Smooth muscle cell (in vitro differentiated cells): ENCODE data around the gene DCP1B. TPM values are rescaled to one million over a fixed set of nuclear protein-coding genes. Genes with fewer than 3 reads are reported as not detected.
A peak's percentile ranks its signal among the peaks of the same experiment; 100 is the strongest.

Experiments
- DNase-seq: peaks from one replicate; lab custom pipeline; 2025; ENCODE audit not compliant: unreplicated experiment; lab: John Stamatoyannopoulos, UW
- H2AFZ ChIP-seq: fragments of 200-600 bp; sonication (generic); 2 replicates; pipeline ENCODE4 v1.6.0; 2016; ENCODE audit warnings: antibody characterized with exemption, low read depth, mild to moderate bottlenecking
- H3F3A ChIP-seq: fragments of 200-600 bp; sonication (generic); 2 replicates; pipeline ENCODE4 v1.6.0; 2017; ENCODE audit warnings: antibody characterized with exemption, low read depth
- H3K27ac ChIP-seq: fragments of 200-600 bp; sonication (generic); 2 replicates; pipeline ENCODE4 v1.5.1; 2016; ENCODE audit warnings: low read depth, mild to moderate bottlenecking
- H3K27me3 ChIP-seq: fragments of 200-600 bp; sonication (generic); 2 replicates; pipeline ENCODE4 v1.6.1; 2016; ENCODE audit warnings: low read depth, mild to moderate bottlenecking
- H3K36me3 ChIP-seq: fragments of 200-600 bp; sonication (generic); 2 replicates; pipeline ENCODE4 v1.5.1; 2016; ENCODE audit warnings: low read depth
- H3K4me1 ChIP-seq: fragments of 200-600 bp; sonication (generic); 2 replicates; pipeline ENCODE4 v1.5.1; 2016; ENCODE audit warnings: low read depth
- H3K4me2 ChIP-seq: fragments of 200-600 bp; sonication (generic); 2 replicates; pipeline ENCODE4 v1.6.0; 2016; ENCODE audit warnings: mild to moderate bottlenecking
- H3K4me3 ChIP-seq: fragments of 200-600 bp; sonication (generic); 2 replicates; pipeline ENCODE4 v1.5.1; 2016; ENCODE audit warnings: mild to moderate bottlenecking
- H3K79me2 ChIP-seq: fragments of 200-600 bp; sonication (generic); 2 replicates; pipeline ENCODE4 v1.6.0; 2016; ENCODE audit warnings: low read depth, mild to moderate bottlenecking
- H3K9ac ChIP-seq: fragments of 200-600 bp; sonication (generic); 2 replicates; pipeline ENCODE4 v1.6.0; 2016; ENCODE audit warnings: low read depth
- H3K9me3 ChIP-seq: fragments of 200-600 bp; sonication (generic); replicated peaks from 2 replicates; pipeline ENCODE4 v1.5.1; 2016; ENCODE audit warnings: low read depth
- H4K20me1 ChIP-seq: fragments of 200-600 bp; sonication (generic); 2 replicates; pipeline ENCODE4 v1.6.0; 2016; ENCODE audit warnings: low read depth
- WGBS: methylation state at CpG from one replicate; pipeline ENCODE4 v1.1.7; 2016; ENCODE audit warnings: low lambda C conversion rate; 5-methylcytosine and 5-hydroxymethylcytosine counted together
- polyA plus RNA-seq: library from polyadenylated mRNA; unstranded; fragments of >200 nt; fragmentation: Nextera tagmentation; extraction: Ambion mirVana; gene quantifications from 2 replicates; pipeline ENCODE4 v1.2.1, GENCODE V29; 2016
- total RNA-seq: library from RNA; depleted of rRNA; stranded (reverse); fragments of >200 nt; gene quantifications from 2 replicates; pipeline ENCODE4 v1.2.3, GENCODE V29; 2014
- TF ChIP-seq, protein P1 (sequence below): fragments of 200-600 bp; sonication (generic); IDR thresholded peaks from 2 replicates; pipeline ENCODE4 v1.5.1; 2017; ENCODE audit warnings: borderline replicate concordance, mild to moderate bottlenecking, antibody characterized with exemption; ENCODE audit not compliant: insufficient read depth, poor library complexity, severe bottlenecking

Gene DCP1B
- total and polyA plus RNA-seq, 2 experiments from 2014 or later = 34.9 to 38.1 TPM

DNA sequence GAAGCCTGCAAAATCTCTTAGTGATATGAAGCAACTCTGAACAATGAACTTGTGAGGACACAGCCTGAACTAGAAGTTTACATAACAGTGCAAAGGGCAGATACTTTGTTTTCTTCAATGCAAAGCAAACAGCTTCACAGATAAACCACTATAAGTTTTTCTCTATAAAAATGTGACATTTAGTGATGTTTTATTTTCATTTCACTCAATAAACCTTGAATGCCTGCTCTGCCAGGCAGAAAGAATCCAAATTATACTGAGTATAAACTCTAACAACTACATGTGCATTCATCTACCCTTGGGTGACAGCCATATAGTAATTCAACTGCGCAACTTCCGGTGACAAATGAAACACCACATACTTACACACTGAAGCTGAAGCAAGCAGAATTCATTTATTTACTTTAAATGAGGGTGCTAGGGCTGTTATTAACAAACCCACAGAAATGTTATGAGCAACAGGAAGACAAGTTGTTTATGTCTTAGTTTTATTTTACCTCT, 10.3 kb downstream of the DCP1B start:
- 42% methylated on average over 2 of the region's 2 CpGs for WGBS
- H3K4me1 ChIP-seq = peaks cover 14% of the 10 kb centered on the region
- peaks cover 4% of the 10 kb centered on the region for H4K20me1 ChIP-seq
- H3K27me3 ChIP-seq = no peaks in the 10 kb centered on the region
- peaks cover 38% of the 10 kb centered on the region for H3K79me2 ChIP-seq
- peak overlapping the region; percentile 66 for H3K9ac ChIP-seq
- no peak for DNase-seq
- TF ChIP-seq, protein P1, sequence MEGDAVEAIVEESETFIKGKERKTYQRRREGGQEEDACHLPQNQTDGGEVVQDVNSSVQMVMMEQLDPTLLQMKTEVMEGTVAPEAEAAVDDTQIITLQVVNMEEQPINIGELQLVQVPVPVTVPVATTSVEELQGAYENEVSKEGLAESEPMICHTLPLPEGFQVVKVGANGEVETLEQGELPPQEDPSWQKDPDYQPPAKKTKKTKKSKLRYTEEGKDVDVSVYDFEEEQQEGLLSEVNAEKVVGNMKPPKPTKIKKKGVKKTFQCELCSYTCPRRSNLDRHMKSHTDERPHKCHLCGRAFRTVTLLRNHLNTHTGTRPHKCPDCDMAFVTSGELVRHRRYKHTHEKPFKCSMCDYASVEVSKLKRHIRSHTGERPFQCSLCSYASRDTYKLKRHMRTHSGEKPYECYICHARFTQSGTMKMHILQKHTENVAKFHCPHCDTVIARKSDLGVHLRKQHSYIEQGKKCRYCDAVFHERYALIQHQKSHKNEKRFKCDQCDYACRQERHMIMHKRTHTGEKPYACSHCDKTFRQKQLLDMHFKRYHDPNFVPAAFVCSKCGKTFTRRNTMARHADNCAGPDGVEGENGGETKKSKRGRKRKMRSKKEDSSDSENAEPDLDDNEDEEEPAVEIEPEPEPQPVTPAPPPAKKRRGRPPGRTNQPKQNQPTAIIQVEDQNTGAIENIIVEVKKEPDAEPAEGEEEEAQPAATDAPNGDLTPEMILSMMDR = no peak
- no peak overlapping the region for H2AFZ ChIP-seq
- H3K4me2 ChIP-seq = peak overlapping the region; percentile 68
- peak overlapping the region; percentile 95 for H3K27ac ChIP-seq
- no peaks in the 10 kb centered on the region for H3K9me3 ChIP-seq
- H3K36me3 ChIP-seq = peaks cover under 1% of the 10 kb centered on the region
- peaks cover 27% of the 10 kb centered on the region for H3F3A ChIP-seq
- no peak overlapping the region for H3K4me3 ChIP-seq

DNA sequence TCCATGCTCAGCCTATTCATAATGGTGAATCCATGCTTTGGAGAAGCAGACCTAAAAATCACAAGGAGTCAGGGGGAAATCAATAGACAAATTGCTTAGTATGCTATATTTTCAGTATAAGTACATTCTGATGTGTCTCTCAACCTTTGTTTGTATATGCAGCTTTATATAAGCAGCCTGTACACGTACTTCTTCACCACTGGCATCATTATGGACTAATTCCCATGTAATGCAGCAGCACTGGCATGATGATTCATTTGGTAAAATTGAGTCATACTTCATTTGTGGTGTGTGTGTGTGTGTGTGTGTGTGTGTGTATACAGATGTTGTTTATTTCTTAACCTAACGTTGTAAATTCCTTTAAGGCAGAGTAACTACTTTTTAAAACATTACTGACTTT, 10.9 kb downstream of the DCP1B start:
- Histone ChIP-seq H2AFZ (no peak overlapping the region), H3K4me2 (peak overlapping the region; percentile 68), H3K79me2 (peaks cover 34% of the 10 kb centered on the region), H3K9ac (peak overlapping the region; percentile 71), H4K20me1 (peaks cover 4% of the 10 kb centered on the region), H3K36me3 (peaks cover 7% of the 10 kb centered on the region), H3K4me3 (peak overlapping the region; percentile 2), H3F3A (peaks cover 27% of the 10 kb centered on the region), H3K27ac (peak overlapping the region; percentile 95), H3K4me1 (peaks cover 14% of the 10 kb centered on the region), H3K27me3 (no peaks in the 10 kb centered on the region), H3K9me3 (no peaks in the 10 kb centered on the region)
- TF ChIP-seq, protein P1 = no peak
- no peak for DNase-seq
- 5% methylated on average over 2 of the region's 2 CpGs for WGBS

- WGBS = 94% methylated on average over 3 of the region's 3 CpGs
- Histone ChIP-seq H3K36me3 (peaks cover 8% of the 10 kb centered on the region), H3K4me2 (peak overlapping the region; percentile 68)
These were observed 11.5 kb downstream of the DCP1B start for GRCh38 chr12:1992732-1993131.

DNA sequence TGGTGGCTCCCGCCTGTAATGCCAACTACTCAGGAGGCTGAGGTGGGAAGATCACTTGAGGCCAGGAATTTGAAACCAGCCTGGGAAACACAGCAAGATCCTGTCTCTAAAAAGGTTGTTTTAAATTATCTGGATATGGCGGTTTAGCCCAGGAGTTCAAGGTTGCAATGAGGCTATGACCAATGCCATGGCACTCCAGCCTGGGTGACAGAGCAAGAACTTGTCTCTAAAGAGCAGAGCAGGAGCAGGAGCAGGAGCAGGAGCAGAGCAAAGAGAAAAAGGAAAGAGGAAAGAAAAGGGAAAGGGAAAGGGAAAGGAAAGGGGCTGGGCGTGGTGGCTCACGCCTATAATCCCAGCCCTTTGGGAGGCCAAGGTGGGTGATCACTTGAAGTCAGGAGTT, 15.1 kb downstream of the DCP1B start:
- peaks cover 15% of the 10 kb centered on the region for H3K79me2 ChIP-seq
- 97% methylated on average over 4 of the region's 4 CpGs for WGBS
- TF ChIP-seq, protein P1 = no peak
- no peak overlapping the region for H3K4me2 ChIP-seq
- no peak overlapping the region for H3K9ac ChIP-seq
- peaks cover 37% of the 10 kb centered on the region for H3K36me3 ChIP-seq
- H3F3A ChIP-seq = peaks cover 4% of the 10 kb centered on the region
- DNase-seq = no peak
- peaks cover 4% of the 10 kb centered on the region for H4K20me1 ChIP-seq
- no peaks in the 10 kb centered on the region for H3K9me3 ChIP-seq
- no peak overlapping the region for H3K27ac ChIP-seq
- H3K4me1 ChIP-seq = peaks cover 3% of the 10 kb centered on the region
- no peaks in the 10 kb centered on the region for H3K27me3 ChIP-seq
- H2AFZ ChIP-seq = no peak overlapping the region
- H3K4me3 ChIP-seq = no peak overlapping the region

More at GRCh38 chr12:1992732-1993131, 11.5 kb downstream of the DCP1B start:
- Histone ChIP-seq H3K4me1 (peaks cover 14% of the 10 kb centered on the region), H2AFZ (no peak overlapping the region), H3K4me3 (no peak overlapping the region), H3K9ac (peak overlapping the region; percentile 71), H3K27me3 (no peaks in the 10 kb centered on the region), H4K20me1 (peaks cover 4% of the 10 kb centered on the region), H3K27ac (peak overlapping the region; percentile 95), H3K79me2 (peaks cover 27% of the 10 kb centered on the region), H3K9me3 (no peaks in the 10 kb centered on the region), H3F3A (peaks cover 27% of the 10 kb centered on the region)
- no peak for DNase-seq
- TF ChIP-seq, protein P1 = no peak
